ENCODE measurements around the gene OR2D3. TPM values are rescaled to one million over a fixed set of nuclear protein-coding genes. Genes with fewer than 3 reads are reported as not detected.

Gene OR2D3
- total and polyA plus RNA-seq, 2 of the 13 experiments (the other 11 are each of a cell fraction or from before 2014, with no cell fraction given), result not detected

- no peaks in the 10 kb centered on the region for H3K79me2 ChIP-seq (ENCODE audit: insufficient read depth, low read length)
- no TSS peak for BruUV-seq (replicated peaks)
- no peak overlapping the region for H2AFZ ChIP-seq (ENCODE audit: low read length)
- H3K27ac ChIP-seq (ENCODE audit: extremely low read length, insufficient read depth, low read length), result no peak overlapping the region
- H3K36me3 ChIP-seq (replicated peaks in 1 of 2; ENCODE audit: control insufficient read depth in 1 of 2, insufficient read depth in 2 of 2, low read length in 2 of 2), result no peaks in the 10 kb centered on the region
- H3K4me2 ChIP-seq (ENCODE audit: low read depth, low read length), result no peak overlapping the region
- TF ChIP-seq ZNF10 (CRISPR knock-in tag; IDR thresholded peaks at IDR 0.05; ENCODE audit: borderline replicate concordance, low read depth) (no peak), ARNT2 (CRISPR knock-in tag; IDR thresholded peaks at IDR 0.05; ENCODE audit: low read depth) (no peak), TEAD3 (CRISPR knock-in tag; optimal IDR thresholded peaks at IDR 0.05; ENCODE audit: borderline replicate concordance) (no peak), ZNF572 (CRISPR knock-in tag; IDR thresholded peaks at IDR 0.05) (no peak), SP2 (CRISPR knock-in tag; IDR thresholded peaks at IDR 0.05) (no peak), THAP8 (CRISPR knock-in tag; IDR thresholded peaks at IDR 0.05; ENCODE audit: borderline replicate concordance) (no peak), ZFP36L2 (CRISPR knock-in tag; IDR thresholded peaks at IDR 0.05) (no peak), NR1H2 (CRISPR knock-in tag; IDR thresholded peaks at IDR 0.05; ENCODE audit: borderline replicate concordance, low read depth) (no peak), SRSF1 (optimal IDR thresholded peaks at IDR 0.05; ENCODE audit: low read depth, low read length) (no peak), SP5 (CRISPR knock-in tag; IDR thresholded peaks at IDR 0.05; ENCODE audit: borderline replicate concordance, low read depth) (no peak), ZNF724P (CRISPR knock-in tag; IDR thresholded peaks at IDR 0.05; ENCODE audit: borderline replicate concordance) (no peak), ZNF367 (CRISPR knock-in tag; IDR thresholded peaks at IDR 0.05; ENCODE audit: borderline replicate concordance) (no peak), MEIS1 (CRISPR knock-in tag; IDR thresholded peaks at IDR 0.05; ENCODE audit: borderline replicate concordance) (no peak), PAF1 (CRISPR knock-in tag; IDR thresholded peaks at IDR 0.05) (no peak), ZNF430 (CRISPR knock-in tag; IDR thresholded peaks at IDR 0.05) (no peak), CREM (IDR thresholded peaks at IDR 0.05) (no peak), CREM (CRISPR knock-in tag; IDR thresholded peaks at IDR 0.05) (no peak), ZNF44 (CRISPR knock-in tag; IDR thresholded peaks at IDR 0.05) (no peak), AHR (CRISPR knock-in tag; IDR thresholded peaks at IDR 0.05) (no peak), ZNF530 (CRISPR knock-in tag; IDR thresholded peaks at IDR 0.05; ENCODE audit: low read depth) (no peak)
- TF ChIP-seq, protein P1, sequence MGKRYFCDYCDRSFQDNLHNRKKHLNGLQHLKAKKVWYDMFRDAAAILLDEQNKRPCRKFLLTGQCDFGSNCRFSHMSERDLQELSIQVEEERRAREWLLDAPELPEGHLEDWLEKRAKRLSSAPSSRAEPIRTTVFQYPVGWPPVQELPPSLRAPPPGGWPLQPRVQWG (CRISPR knock-in tag; IDR thresholded peaks at IDR 0.05; ENCODE audit: borderline replicate concordance, low read depth), result no peak
- no peak overlapping the region for H3K4me3 ChIP-seq (replicated peaks in 1 of 3; ENCODE audit: insufficient read depth in 1 of 3, low read depth in 2 of 3, low read length in 3 of 3)
- intact Hi-C loops (cut with micrococcal nuclease; ENCODE audit: unreplicated experiment) (no loop called here), in situ Hi-C loops (cut with HindIII; ENCODE audit: extremely low pct_ligation_motif_present, low pct_unique_long_range_greater_than_20kb) (no loop called here)
- no peaks in the 10 kb centered on the region for H4K20me1 ChIP-seq (ENCODE audit: insufficient read depth, low read length)
- no peak overlapping the region for H3K9ac ChIP-seq (ENCODE audit: insufficient read depth, low read depth, low read length)
- no peak for DNase-seq (ENCODE audit: low spot score)
- peaks cover 0 to 23% of the 10 kb centered on the region in 2 experiments; a peak in 2 of 5 replicates for H3K27me3 ChIP-seq (ENCODE audit: control insufficient read depth in 1 of 2, insufficient read depth in 2 of 2, low read length in 2 of 2)
- ATAC-seq, result no peak
- ChIA-PET CTCF (ENCODE audit: low intra/inter-chr PET ratio, low total read pairs) (no interaction called here), POLR2A (no interaction called here)
- no peaks in the 10 kb centered on the region for H3K9me3 ChIP-seq (ENCODE audit: low read length)
- no peak for FAIRE-seq
- no peaks in the 10 kb centered on the region for H3K4me1 ChIP-seq (ENCODE audit: insufficient read depth, low read length)
Measured at GRCh38 chr11:6925007-6925577, 4.3 kb downstream of the OR2D3 start.
